Measurements from ENCODE around the gene DAAM1.

Gene DAAM1

DNA sequence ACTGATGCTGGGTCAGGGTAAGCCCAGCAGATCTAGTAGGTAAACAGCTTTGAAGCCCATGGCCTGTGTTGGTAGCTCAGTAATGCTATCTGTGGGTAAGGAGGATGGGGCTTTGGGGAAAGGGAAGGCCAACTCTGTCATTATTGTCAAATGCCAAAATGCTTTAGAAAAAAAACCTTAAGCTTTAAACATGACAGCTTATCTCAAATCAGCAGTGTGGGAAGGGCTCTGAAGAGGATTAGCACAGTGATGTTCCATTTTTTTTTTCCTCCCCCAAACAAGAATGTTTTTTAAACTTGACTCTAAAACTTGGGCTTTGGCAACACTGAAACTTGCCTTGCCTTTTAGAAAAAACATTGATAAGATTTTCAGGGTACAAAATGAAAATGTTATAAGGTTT is 11.7 kb downstream of the DAAM1 start:
- H4K20me1 ChIP-seq (ENCODE audit: insufficient read depth, low read length, poor library complexity, severe bottlenecking), result no peaks in the 10 kb centered on the region
- 0 out of 2 replicates have a peak, but pooled peaks cover 8% of the 10 kb centered on the region for H3K79me2 ChIP-seq (ENCODE audit: insufficient read depth, low read length)
- no peaks in the 10 kb centered on the region for H3K9me2 ChIP-seq (replicated peaks; ENCODE audit: low read depth, low read length)
- no peaks in the 10 kb centered on the region for H3K36me3 ChIP-seq (ENCODE audit: insufficient read depth, low read length)
- no peak overlapping the region for H3K4me3 ChIP-seq (ENCODE audit: low read length, poor library complexity, severe bottlenecking)
- TF ChIP-seq, protein P1, sequence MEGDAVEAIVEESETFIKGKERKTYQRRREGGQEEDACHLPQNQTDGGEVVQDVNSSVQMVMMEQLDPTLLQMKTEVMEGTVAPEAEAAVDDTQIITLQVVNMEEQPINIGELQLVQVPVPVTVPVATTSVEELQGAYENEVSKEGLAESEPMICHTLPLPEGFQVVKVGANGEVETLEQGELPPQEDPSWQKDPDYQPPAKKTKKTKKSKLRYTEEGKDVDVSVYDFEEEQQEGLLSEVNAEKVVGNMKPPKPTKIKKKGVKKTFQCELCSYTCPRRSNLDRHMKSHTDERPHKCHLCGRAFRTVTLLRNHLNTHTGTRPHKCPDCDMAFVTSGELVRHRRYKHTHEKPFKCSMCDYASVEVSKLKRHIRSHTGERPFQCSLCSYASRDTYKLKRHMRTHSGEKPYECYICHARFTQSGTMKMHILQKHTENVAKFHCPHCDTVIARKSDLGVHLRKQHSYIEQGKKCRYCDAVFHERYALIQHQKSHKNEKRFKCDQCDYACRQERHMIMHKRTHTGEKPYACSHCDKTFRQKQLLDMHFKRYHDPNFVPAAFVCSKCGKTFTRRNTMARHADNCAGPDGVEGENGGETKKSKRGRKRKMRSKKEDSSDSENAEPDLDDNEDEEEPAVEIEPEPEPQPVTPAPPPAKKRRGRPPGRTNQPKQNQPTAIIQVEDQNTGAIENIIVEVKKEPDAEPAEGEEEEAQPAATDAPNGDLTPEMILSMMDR (conservative IDR thresholded peaks at IDR 0.05; ENCODE audit: low read length), result no peak
- TF ChIP-seq EZH2phosphoT487 (IDR thresholded peaks at IDR 0.05; ENCODE audit: borderline replicate concordance), result no peak
- no peak overlapping the region for H3K9ac ChIP-seq (ENCODE audit: low read depth, low read length, poor library complexity, severe bottlenecking)
- H3F3A ChIP-seq (ENCODE audit: low read depth), result no peaks in the 10 kb centered on the region
- no peak overlapping the region for H3K4me2 ChIP-seq (ENCODE audit: low read depth, low read length, poor library complexity, severe bottlenecking)
- peaks cover 6% of the 10 kb centered on the region for H3K4me1 ChIP-seq (ENCODE audit: insufficient read depth, low read length, poor library complexity, severe bottlenecking)
- H3K9me3 ChIP-seq (ENCODE audit: insufficient read depth, low read depth, low read length), result no peaks in the 10 kb centered on the region
- H3K27me3 ChIP-seq (ENCODE audit: insufficient read depth, low read length, poor library complexity, severe bottlenecking), result no peaks in the 10 kb centered on the region
- no peak overlapping the region for H2AFZ ChIP-seq (ENCODE audit: low read length)

GRCh38 chr14:59202031-59202430 is 13.6 kb downstream of the DAAM1 start:
- H2AFZ ChIP-seq (ENCODE audit: low read length), result no peak overlapping the region
- H3K4me3 ChIP-seq (ENCODE audit: low read length, poor library complexity, severe bottlenecking), result no peak overlapping the region
- H3K4me1 ChIP-seq (ENCODE audit: insufficient read depth, low read length, poor library complexity, severe bottlenecking), result peaks cover 6% of the 10 kb centered on the region
- no peaks in the 10 kb centered on the region for H3K9me3 ChIP-seq (ENCODE audit: insufficient read depth, low read depth, low read length)
- no peaks in the 10 kb centered on the region for H3K27me3 ChIP-seq (ENCODE audit: insufficient read depth, low read length, poor library complexity, severe bottlenecking)
- no peak overlapping the region for H3K4me2 ChIP-seq (ENCODE audit: low read depth, low read length, poor library complexity, severe bottlenecking)
- H3F3A ChIP-seq (ENCODE audit: low read depth), result no peaks in the 10 kb centered on the region
- TF ChIP-seq, protein P1 (conservative IDR thresholded peaks at IDR 0.05; ENCODE audit: low read length), result no peak
- no peak for TF ChIP-seq EZH2phosphoT487 (IDR thresholded peaks at IDR 0.05; ENCODE audit: borderline replicate concordance)
- no peak overlapping the region for H3K9ac ChIP-seq (ENCODE audit: low read depth, low read length, poor library complexity, severe bottlenecking)
- no peaks in the 10 kb centered on the region for H3K36me3 ChIP-seq (ENCODE audit: insufficient read depth, low read length)
- no peaks in the 10 kb centered on the region for H4K20me1 ChIP-seq (ENCODE audit: insufficient read depth, low read length, poor library complexity, severe bottlenecking)
- H3K9me2 ChIP-seq (replicated peaks; ENCODE audit: low read depth, low read length), result no peaks in the 10 kb centered on the region
- 0 out of 2 replicates have a peak, but pooled peaks cover 8% of the 10 kb centered on the region for H3K79me2 ChIP-seq (ENCODE audit: insufficient read depth, low read length)

DNA sequence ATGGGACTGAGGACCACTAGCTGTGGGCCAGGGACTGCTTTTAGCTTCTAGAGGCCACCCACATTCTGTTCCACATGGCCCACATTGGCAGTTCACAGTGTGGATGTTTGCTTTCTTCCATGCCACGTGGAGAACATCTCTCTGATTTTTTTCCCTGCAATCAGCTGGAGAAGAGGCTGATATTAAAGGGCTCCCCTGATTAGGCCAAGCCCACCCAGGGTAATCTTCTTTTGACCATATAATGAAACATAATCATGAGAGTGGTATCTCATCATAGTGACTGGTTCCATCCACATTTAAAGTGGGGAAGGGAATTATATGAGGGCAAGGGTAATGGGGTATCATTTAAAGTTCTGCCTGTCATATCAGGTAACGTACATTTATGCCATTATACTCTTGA is 15.8 kb downstream of the DAAM1 start:
- Histone ChIP-seq H3K4me3 (ENCODE audit: low read length, poor library complexity, severe bottlenecking) (no peak overlapping the region), H3K9me2 (replicated peaks; ENCODE audit: low read depth, low read length) (no peaks in the 10 kb centered on the region), H2AFZ (ENCODE audit: low read length) (no peak overlapping the region), H3K79me2 (ENCODE audit: insufficient read depth, low read length) (no peaks in the 10 kb centered on the region; the same call in 1 of the 2 replicates), H3K9me3 (ENCODE audit: insufficient read depth, low read depth, low read length) (no peaks in the 10 kb centered on the region), H3K36me3 (ENCODE audit: insufficient read depth, low read length) (no peaks in the 10 kb centered on the region), H3K4me2 (ENCODE audit: low read depth, low read length, poor library complexity, severe bottlenecking) (no peak overlapping the region), H3K27me3 (ENCODE audit: insufficient read depth, low read length, poor library complexity, severe bottlenecking) (no peaks in the 10 kb centered on the region), H4K20me1 (ENCODE audit: insufficient read depth, low read length, poor library complexity, severe bottlenecking) (no peaks in the 10 kb centered on the region), H3K9ac (ENCODE audit: low read depth, low read length, poor library complexity, severe bottlenecking) (no peak overlapping the region), H3F3A (ENCODE audit: low read depth) (no peaks in the 10 kb centered on the region), H3K4me1 (ENCODE audit: insufficient read depth, low read length, poor library complexity, severe bottlenecking) (peaks cover 6% of the 10 kb centered on the region)
- TF ChIP-seq, protein P1 (conservative IDR thresholded peaks at IDR 0.05; ENCODE audit: low read length), result no peak
